Esophagus squamous epithelium (tissue), 5 donors: Measurements from ENCODE around the gene PLXNB1. TPM values are rescaled to one million over a fixed set of nuclear protein-coding genes. Genes with fewer than 3 reads are reported as not detected.

Source experiments
- DNase-seq: peaks from one replicate; lab custom pipeline; 2025; lab: John Stamatoyannopoulos, UW
- H3K27ac ChIP-seq, 4 donors: fragments of 200-600 bp; sonication (generic); one replicate each; pipeline ENCODE4 v1.5.1; 2016 to 2019; ENCODE audit warnings: mild to moderate bottlenecking in 1 of 4
- H3K27me3 ChIP-seq, 4 donors: fragments of 200-600 bp; sonication (generic); 1 replicate in 3 of 4; 2 replicates in 1 of 4; pipeline versions ENCODE4 v1.5.1 to v1.6.0; 2017 to 2021; ENCODE audit warnings: antibody characterized with exemption in 1 of 4
- H3K36me3 ChIP-seq, 3 donors: fragments of 200-600 bp; sonication (generic); one replicate each; pipeline ENCODE4 v1.5.1; 2016 to 2019
- H3K4me1 ChIP-seq, 3 donors: fragments of 200-600 bp; sonication (generic); one replicate each; pipeline ENCODE4 v1.5.1; 2017 to 2019
- H3K4me3 ChIP-seq, 4 donors: fragments of 200-600 bp; sonication (generic); 1 replicate in 3 of 4; 2 replicates in 1 of 4; pipeline ENCODE4 v1.5.1; 2016 to 2019; ENCODE audit warnings: mild to moderate bottlenecking in 2 of 4, moderate library complexity in 1 of 4
- H3K9me3 ChIP-seq, 3 donors: fragments of 200-600 bp; sonication (generic); one replicate each; pipeline ENCODE4 v1.5.1; 2016 to 2019
- CTCF ChIP-seq, 6 experiments: fragments of 450-650 bp in 4 of 6; fragments of 200-600 bp in 2 of 6; sonication (generic) in 2 of 6; IDR thresholded peaks; one replicate each; pipeline ENCODE4 v1.5.1; 2016 to 2019; ENCODE audit warnings: antibody characterized with exemption in 6 of 6, mild to moderate bottlenecking in 4 of 6, moderate library complexity in 4 of 6
- POLR2A ChIP-seq, 4 donors: fragments of 450-650 bp; IDR thresholded peaks; one replicate each; pipeline ENCODE4 v1.6.1; 2017; ENCODE audit warnings: antibody characterized with exemption in 4 of 4, mild to moderate bottlenecking in 4 of 4, moderate library complexity in 3 of 4
- WGBS, 2 donors: methylation state at CpG; one replicate each; pipeline ENCODE4 v1.1.5; 2018; 5-methylcytosine and 5-hydroxymethylcytosine counted together
- intact Hi-C: fragments of 100-400 bp; cut with DNase I; formaldehyde crosslinking; loops from one replicate; pipeline ENCODE4 v1.15.0; 2022
- total RNA-seq, 4 donors: library from RNA; depleted of rRNA; stranded (reverse); fragments of >200 nt; gene quantifications; one replicate each; pipeline ENCODE4 v1.1.0, GENCODE V29; 2016
- donor health status: DM: yes; HTN: yes; CAD: no.

PLXNB1 gene
- total RNA-seq, 4 donors from 2014 or later: 57.7 to 215 (median 128) TPM

DNA sequence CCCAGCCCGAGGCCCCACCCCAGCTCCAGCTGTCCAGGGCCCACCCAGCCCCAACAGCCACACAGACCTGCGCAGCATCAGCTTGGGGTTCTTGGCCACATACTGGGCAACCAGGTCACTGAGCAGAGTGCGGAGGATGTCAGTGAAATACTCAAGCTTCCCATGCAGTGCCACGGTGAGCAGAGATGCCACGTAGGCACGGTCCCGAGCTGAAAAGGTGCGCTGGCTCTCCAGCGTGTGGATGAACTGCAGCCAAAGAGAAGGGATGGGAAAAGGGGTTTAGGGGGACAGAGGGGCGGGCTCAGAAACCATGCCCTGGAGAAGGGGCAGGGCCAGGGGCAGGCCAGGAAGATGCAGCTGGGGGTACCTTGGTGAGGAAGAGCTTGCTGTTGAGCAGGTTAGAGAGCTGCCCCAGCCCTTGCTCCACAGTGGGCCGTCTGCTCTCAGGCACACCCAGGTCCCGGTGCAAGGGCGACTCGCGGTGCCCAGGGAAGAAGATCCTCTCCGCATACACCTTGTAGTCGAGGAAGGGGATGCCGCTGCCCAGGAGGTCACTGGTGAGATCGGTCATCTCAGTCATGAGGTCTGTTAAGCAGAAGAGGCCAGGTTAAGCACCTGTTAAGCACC lies 17.4 kb downstream of the PLXNB1 start:
- peak overlapping the region; percentile 41 to 69 (median 52) for H3K27ac ChIP-seq
- H3K4me1 ChIP-seq: peaks cover 17 to 49% (median 20%) of the 10 kb centered on the region in 3 donors
- DNase-seq: no peak
- 74 to 78% methylated on average over 11 to 18 of the region's 19 CpGs for WGBS, 2 donors
- H3K9me3 ChIP-seq: no peaks in the 10 kb centered on the region
- H3K36me3 ChIP-seq: peaks cover 73 to 99% (median 74%) of the 10 kb centered on the region in 3 donors
- TF ChIP-seq POLR2A (IDR thresholded peaks at IDR 0.05) (no peak), CTCF (IDR thresholded peaks at IDR 0.05) (no peak)
- intact Hi-C loops: no loop called here
- H3K4me3 ChIP-seq: no peak overlapping the region
- H3K27me3 ChIP-seq: no peaks in the 10 kb centered on the region

DNA sequence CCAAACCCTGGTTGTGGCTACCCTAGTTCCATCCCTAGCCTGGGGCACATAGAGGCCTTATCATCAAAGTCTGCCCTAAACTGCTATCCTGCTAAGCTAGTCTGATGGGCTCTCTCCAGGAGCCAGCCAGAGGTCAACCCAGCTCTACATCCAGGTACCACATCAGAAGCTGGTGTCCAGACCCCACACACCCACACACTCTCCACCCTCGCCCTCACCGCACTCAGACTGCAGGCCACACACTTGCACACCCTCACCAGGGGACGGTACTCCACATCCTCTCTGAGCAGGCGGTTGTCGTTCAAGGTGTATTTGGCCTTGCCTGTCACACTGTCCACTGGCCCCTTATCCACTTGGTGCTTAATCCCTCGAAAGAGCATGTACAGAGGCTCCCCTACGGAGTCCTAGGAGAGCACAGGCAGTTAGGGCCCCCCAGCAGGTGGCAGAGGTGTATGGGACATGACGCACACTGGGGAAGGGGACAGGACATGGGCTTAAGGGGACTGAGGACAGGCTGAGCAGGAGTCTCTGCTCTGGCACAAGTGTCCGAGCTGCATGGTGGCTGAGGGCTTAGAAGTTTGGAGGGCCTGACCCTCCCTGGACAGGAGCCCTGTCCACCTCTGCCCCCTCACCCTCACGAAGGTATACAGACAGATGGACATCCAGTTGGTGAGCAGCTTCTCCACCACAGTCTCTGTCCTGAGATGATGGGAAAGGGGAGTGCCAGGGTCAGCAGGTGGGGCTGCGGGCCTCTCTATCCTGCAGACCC lies 18.1 kb downstream of the PLXNB1 start:
- Histone ChIP-seq H3K27me3 (no peaks in the 10 kb centered on the region), H3K36me3 (peaks cover 71 to 99% (median 74%) of the 10 kb centered on the region in 3 donors), H3K4me1 (peaks cover 17 to 56% (median 20%) of the 10 kb centered on the region in 3 donors), H3K4me3 (no peak overlapping the region), H3K27ac (peak overlapping the region in 2 of 4 donors; percentile 51 to 69), H3K9me3 (no peaks in the 10 kb centered on the region)
- DNase-seq: no peak
- 89 to 92% methylated on average over 5 of the region's 11 CpGs for whole genome bisulfite sequencing, 2 donors
- TF ChIP-seq CTCF (IDR thresholded peaks at IDR 0.05): no peak
- TF ChIP-seq POLR2A (IDR thresholded peaks at IDR 0.05): no peak
- intact Hi-C loops: no loop called here

DNA sequence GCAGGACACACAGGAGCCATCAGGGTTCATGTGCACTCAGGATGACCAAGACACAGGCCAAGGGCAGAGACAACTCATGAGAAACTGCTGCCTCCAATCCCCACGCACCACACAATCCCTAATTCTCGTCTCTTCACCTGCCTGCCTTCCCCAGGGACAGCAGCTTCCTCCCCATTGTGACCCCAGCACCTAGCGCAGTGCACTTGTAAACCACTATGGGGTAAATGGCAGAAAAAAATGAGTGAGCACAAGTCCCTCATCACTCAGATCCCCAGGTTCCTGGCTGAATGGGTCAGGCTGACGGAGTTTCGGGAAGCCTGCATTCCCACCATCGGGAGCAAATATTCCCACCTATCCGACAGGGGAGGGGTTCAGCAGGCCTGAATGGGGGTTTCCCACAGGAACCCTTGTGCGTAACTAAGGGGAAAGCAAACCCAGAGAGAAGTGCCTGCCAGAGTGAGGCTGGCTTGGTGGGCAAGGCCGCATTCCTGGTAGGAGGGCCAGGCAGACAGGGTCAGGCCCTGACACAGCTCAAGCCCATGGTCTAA lies 18.8 kb downstream of the PLXNB1 start:
- no peaks in the 10 kb centered on the region for H3K9me3 ChIP-seq
- no peak overlapping the region for H3K4me3 ChIP-seq
- intact Hi-C loops: no loop called here
- no peak for DNase-seq
- WGBS, 2 donors: 83 to 90% methylated on average over 8 of the region's 9 CpGs
- H3K4me1 ChIP-seq: peaks cover 17 to 62% (median 20%) of the 10 kb centered on the region in 3 donors
- H3K27ac ChIP-seq: no peak overlapping the region
- TF ChIP-seq POLR2A (IDR thresholded peaks at IDR 0.05) (no peak), CTCF (IDR thresholded peaks at IDR 0.05) (no peak)
- peaks cover 69 to 99% (median 70%) of the 10 kb centered on the region in 3 donors for H3K36me3 ChIP-seq
- no peaks in the 10 kb centered on the region for H3K27me3 ChIP-seq

GRCh38 chr3:48410205-48411040 lies 19.5 kb downstream of the PLXNB1 start:
- TF ChIP-seq POLR2A (IDR thresholded peaks at IDR 0.05): no peak
- no peak for TF ChIP-seq CTCF (IDR thresholded peaks at IDR 0.05)
- WGBS, 2 donors: 87 to 100% methylated on average over 1 to 3 of the region's 16 CpGs
- peaks cover 20 to 64% (median 25%) of the 10 kb centered on the region in 3 donors for H3K4me1 ChIP-seq
- H3K9me3 ChIP-seq: no peaks in the 10 kb centered on the region
- H3K36me3 ChIP-seq: peaks cover 67 to 99% (median 70%) of the 10 kb centered on the region in 3 donors
- intact Hi-C loops: no loop called here
- H3K27me3 ChIP-seq: no peaks in the 10 kb centered on the region
- H3K4me3 ChIP-seq: no peak overlapping the region
- DNase-seq: no peak
- H3K27ac ChIP-seq: no peak overlapping the region
